HG03575 (cell line): ENCODE results near the gene NMNAT3.

Experiments
- ATAC-seq: cut with Tn5 transposase; IDR thresholded peaks from one replicate; pipeline ENCODE4 v1.9.1; 2021; ENCODE audit not compliant: unreplicated experiment, insufficient number of reproducible peaks, low FRiP score; ENCODE audit errors: extremely low read depth

The NMNAT3 gene

DNA sequence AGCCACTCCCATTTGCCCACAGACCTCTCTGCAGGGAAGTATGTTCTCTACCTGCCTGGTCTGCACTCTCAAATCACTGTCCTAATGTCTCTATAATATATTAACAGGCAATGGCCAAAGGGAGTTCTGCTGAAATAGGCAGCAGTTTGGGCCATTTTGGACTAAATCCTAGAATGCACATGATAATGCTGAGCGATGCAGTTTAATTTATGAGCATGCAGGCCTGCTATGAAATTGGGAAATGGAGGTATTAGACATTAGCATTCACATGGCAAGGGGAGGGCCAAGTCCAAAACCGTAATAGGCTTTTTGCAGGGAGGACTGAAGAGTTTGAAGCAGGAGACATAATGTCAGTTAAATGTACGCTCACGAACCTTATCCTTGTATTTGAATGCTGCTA lies 31.3 kb downstream of the NMNAT3 start:
- ATAC-seq: no peak

DNA sequence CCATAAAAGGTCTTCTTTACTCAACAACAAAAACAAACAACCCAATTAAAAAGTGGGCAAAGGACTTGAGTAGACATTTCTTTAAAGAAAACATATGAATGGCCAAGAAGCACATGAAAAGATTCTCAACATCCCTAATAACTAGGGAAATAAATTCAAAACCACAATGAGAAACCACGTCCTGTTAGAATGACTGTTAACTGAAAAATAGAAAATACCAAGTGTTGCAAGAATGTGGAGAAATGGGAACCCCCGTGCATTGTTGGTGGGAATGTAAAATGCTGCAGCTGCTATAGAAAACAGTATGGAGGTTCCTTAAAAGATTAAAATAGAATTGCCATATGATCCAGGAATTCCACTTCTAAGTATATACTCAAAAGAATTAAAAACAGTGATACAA lies 34.8 kb downstream of the NMNAT3 start:
- ATAC-seq: no peak

DNA sequence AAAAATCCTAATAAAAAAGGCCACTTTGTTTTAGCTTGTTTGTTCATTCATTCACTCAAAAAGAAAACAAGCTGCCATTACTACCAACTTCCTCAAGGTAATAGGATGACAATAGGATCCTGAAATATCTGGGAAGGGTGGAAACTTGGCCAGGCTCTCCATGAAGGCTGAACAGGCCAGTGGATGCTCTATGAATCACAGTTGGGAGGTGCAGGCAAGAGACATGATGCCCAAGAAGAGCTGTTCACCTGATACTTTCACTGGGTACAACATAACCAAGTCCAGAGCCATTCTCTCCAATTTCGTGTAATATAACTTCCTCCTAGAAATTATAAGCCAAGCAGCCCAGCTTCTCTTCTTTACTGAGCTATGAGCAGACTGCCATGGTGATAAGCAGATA lies 37.3 kb downstream of the NMNAT3 start:
- ATAC-seq: no peak

- ATAC-seq: no peak
Observed at GRCh38 chr3:139639662-139640061, 38.1 kb downstream of the NMNAT3 start.

GRCh38 chr3:139638518-139638917 lies 39.3 kb downstream of the NMNAT3 start:
- ATAC-seq: no peak

DNA sequence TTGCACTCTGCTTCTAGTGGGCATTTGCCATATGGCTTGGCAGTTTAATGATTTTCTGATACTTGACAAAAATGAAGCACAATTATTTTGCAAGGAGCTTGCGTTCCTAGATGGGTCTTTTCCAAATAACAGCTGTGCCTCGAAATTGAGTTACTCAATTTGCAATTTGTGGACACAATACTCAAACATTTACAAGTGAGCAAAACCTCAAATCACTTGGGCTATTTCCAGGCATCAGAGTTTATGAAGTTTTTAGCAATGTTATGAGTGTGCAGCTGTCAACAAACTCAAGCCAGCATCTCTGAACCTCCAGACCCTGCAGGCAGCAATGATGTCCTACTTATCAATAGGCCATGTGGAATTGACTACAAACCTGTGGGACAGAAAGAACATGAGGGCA lies 41.3 kb downstream of the NMNAT3 start:
- ATAC-seq: no peak

- ATAC-seq: no peak
Observed at GRCh38 chr3:139634111-139634635, 43.6 kb downstream of the NMNAT3 start.

- ATAC-seq: no peak
Observed at GRCh38 chr3:139633511-139633910, 44.3 kb downstream of the NMNAT3 start.

GRCh38 chr3:139630542-139630941 lies 47.2 kb downstream of the NMNAT3 start:
- ATAC-seq: no peak

DNA sequence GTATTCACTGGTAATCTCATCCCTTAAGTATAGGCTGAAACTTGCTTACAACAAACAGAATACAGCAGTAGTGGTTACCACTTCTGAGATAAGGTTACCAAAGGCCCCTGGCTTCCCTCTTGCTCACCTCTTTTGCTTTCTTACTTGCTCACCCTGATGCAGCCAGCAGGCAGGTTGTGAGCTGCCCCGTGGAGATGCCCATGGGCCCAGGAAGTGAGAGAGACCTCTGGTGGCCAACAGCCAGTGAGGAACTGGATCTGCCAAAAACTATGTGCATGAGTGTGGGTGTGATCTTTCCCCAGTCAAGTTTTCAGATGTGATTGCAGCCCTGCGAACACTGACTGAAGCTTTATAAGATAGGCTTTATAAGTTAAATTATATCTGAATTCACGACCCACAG lies 48.7 kb downstream of the NMNAT3 start:
- no peak for ATAC-seq

DNA sequence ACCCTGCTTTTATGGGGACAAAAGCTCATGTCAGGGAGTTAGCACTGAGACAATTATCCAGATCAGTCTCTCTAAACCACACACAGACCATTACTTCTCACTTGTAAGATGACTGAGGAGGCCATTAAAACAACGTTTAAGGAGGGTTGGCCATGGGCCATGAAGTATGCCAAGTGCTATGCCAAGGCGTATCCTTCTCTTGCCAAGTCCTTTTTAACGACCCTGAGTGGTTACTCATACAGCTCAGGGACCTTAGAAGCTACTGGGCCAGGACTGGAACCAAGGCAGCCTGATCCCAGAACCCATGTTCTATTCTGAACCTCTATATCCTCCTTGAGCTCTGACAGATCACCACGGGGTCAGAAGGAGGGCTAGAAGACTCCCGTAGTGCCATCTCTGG lies 50.0 kb downstream of the NMNAT3 start:
- no peak for ATAC-seq

DNA sequence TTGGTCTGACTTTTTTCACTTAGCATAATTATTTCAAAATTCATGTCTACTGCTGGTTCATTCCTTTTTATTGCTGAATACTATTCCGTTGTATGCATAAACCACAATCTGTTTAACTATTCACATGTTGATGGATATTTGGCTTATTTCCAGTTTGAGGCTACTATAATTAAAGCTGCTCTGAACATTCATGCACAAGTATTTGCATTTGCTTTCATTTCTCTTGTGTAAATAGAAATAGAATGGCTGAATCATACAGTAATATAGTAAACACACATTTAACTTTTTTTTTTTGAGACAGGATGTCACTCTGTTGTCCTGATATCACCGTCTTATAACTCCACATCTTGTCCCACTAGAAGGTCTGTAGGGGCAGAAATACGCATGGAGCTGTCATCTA lies 57.3 kb downstream of the NMNAT3 start:
- ATAC-seq: no peak

DNA sequence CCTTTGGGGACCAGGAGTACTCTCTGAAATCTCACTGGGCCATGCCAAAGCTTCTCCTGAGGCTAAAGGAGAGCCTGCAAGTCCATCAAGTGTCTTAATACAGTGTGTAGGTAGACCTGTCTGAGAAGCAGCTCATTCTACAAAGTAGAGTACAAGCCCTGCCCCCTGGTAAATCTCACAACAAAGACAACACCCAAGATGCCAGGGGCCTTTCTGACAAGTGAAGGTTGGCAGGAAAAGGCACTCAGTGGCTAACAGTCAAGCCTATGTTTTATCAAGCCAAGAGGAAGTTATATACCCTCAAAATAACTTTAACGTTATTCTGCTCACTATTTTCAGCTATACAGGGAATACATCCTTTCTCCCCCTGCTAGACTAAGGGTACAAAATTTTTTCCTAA lies 58.3 kb downstream of the NMNAT3 start:
- ATAC-seq: no peak

GRCh38 chr3:139617672-139618268 lies 60.0 kb downstream of the NMNAT3 start:
- ATAC-seq: no peak

DNA sequence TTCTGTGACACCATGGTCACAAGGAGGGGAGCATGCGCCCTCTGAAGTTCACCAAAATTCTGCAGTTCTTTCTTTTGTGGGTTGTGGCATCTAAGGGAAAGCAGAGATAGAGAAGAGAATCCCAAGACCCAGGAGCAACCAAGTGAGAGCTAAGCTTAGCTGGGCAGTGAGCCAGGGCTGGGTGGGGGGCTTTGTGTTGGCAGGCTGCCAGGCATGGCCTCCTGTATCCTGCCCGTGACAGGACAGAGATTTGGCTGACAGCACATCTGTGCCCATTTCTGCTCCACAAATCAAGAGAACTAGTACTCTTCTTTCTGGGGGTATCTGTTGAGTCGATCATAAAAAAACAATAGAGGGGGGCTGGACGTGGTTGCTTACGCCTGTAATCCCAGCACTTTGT lies 66.2 kb downstream of the NMNAT3 start:
- ATAC-seq: no peak

DNA sequence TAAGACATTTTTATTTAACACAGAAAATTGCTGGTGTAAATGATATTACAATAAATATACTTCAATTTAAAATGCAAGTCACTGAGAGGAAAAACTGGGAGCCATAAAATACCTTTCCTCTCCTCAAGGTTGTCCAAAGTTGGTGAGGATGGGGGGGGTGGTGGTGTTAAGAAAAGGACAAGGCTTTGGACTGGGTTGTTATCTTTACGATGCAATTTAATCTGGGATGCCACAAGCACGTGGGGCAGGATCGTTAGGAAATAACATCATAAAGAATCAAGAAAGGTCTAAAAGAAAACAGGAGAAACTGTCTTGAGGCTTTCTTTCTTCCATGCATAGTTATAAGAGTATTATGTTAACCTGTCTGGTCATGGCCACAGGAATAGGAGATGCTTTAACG lies 66.9 kb downstream of the NMNAT3 start:
- no peak for ATAC-seq

- ATAC-seq: no peak
Observed at GRCh38 chr3:139608924-139609323, 68.8 kb downstream of the NMNAT3 start.

- ATAC-seq: no peak
Observed at GRCh38 chr3:139608108-139608380, 69.7 kb downstream of the NMNAT3 start.

- no peak for ATAC-seq
Observed at GRCh38 chr3:139607257-139608107, 70.3 kb downstream of the NMNAT3 start.

- ATAC-seq: no peak
Observed at GRCh38 chr3:139602003-139602402, 75.8 kb downstream of the NMNAT3 start.
